HG02938 (cell line): ENCODE measurements around the gene PHF5A.
A peak's percentile ranks its signal among the peaks of the same experiment; 100 is the strongest.
"Not testable (repeated sequence)": the region's sequence is repeated elsewhere in the genome, so short reads cannot be mapped to it uniquely, and the experiment has no call there.

Experiments used
- ATAC-seq: cut with Tn5 transposase; IDR thresholded peaks from one replicate; pipeline ENCODE4 v1.9.1; 2021; ENCODE audit warnings: mild to moderate bottlenecking, moderate library complexity; ENCODE audit not compliant: unreplicated experiment

PHF5A gene

GRCh38 chr22:41448189-41448808 is 20.2 kb downstream of the PHF5A start:
- peak; percentile 52 for ATAC-seq

DNA sequence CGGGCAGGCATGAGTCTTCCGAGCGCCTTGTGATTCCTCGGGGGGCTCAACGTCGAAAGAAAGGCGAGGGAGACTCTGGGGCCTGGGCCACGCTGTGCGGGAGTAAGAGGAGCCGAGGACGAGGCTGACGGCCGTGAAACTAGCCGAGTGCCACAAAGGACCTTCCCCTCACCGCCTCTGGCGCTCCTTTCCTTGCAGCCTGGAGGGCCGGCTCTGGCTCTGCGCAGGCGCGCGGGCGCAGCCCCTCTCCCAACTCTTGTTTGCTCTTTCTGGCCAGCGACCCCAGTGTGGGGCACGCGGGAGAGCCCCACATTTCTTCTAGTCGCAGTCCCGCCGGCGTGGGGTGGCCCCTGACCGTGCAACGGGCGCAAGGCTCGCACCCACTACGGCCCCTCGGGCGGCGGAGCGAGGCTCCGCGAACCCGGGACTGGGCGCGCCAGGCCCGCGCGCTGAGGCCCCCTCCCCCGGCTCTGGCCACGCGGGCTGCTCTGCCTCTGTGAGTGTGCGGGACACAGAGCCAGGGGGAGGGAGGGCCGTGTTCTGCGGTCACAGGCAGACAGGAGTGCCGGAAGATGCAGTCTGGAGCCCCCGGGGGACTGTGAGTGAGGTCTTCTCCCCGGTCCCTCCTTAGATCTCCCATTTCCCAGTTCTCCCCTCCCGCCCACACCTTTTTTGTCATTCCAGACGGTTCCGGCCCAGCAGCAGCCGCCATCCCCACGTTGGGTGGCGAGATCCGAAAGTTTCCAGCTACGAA is 20.9 kb downstream of the PHF5A start:
- no peak for ATAC-seq

DNA sequence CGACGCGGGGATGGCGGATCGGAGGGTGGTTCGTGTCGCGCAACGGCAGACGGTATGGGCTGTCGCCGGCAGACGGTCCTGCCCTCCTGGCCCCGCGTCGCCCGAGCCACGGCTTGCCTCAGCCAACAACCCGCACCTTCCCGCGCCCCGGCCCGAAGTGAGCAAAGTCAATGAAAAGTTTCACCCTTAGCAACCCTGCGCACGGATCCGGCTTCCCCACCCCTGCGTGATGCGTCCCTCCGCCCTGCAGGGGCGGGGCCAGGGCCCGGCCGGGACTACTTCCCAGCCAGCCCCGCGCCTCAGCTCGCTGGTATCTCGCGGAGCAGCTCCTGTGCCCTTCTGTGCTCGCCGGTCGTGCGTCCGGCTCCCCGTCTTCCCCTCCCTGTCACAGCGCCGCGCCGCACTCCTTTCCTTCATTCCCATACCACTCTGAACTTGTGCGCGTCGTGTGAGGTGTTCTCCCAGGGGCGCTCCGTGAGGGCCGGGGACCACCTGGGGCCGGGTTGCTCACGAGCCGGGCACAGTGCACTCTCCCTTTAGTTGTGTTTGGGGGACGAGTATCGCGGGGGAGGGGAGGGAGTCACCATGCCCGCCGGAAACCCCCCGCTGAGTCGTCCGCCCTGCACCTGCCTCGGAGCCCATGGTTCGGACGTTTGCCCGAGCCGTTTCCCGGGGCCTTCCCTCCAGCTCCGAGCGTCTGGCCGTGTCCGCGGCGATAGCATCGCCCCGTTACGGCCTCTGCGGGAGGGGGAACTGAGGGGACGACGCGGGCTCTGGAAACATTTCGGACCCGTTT is 21.7 kb downstream of the PHF5A start, which contains the start of gene TOB2:
Gene TOB2 (minus strand): TSS at position 163 of the 796 bp plus-strand sequence. CDS start 9,456 bp downstream, outside the sequence.
- ATAC-seq: peak; percentile 29

- no peak for ATAC-seq
These were observed 22.4 kb downstream of the PHF5A start for GRCh38 chr22:41446057-41446501.

GRCh38 chr22:41445129-41446056 is 23.1 kb downstream of the PHF5A start:
- no peak for ATAC-seq

- ATAC-seq: peak; percentile 48
These were observed 23.9 kb downstream of the PHF5A start for GRCh38 chr22:41444360-41445128.

DNA sequence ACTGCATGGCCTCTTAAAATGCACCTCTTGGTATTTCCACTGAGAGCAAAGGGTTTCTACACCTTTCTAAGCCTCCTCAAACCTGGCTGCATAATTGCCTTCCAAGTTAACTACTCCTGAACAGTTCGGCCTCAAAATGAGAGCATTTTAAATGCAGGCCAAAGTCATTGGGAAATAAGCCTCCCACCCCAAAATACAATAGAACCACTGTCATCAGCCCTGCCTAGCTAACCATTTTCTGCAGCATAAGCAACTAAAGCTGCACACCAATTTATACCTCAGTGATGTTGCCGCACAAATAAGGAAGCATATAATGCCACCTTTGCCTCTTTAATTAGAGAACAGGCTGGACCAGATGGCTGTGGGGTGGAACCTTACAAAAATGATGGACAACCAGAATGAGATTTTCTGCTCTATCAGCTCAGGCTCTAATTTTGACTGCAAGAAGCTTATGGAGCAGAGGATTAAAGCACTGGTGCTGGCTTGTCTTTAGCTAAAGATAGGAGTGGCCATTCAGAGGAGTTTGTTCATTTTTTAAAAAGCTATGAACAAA is 26.2 kb downstream of the PHF5A start:
- no peak for ATAC-seq

- ATAC-seq: not testable (repeated sequence)
These were observed 28.0 kb downstream of the PHF5A start for GRCh38 chr22:41440511-41440910.

DNA sequence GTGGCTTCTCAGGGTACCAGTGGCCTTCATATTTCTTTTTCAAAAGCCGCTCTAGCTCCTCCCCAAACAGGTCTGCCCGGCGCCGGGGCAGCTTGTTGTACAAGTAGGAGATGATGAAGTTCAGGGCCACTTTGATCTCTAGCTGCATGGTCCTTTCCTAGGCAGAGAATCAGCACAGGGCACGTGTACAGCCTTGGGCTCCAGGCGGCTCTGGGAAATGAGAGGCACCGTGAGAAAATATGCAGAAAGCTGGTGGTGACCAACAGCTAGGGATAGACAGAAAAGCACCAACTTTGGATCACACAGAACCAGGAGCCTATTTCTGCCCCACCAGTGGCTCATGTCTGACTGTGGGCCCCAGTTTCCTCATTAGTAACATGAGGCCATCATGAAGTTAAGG is 31.3 kb downstream of the PHF5A start:
- ATAC-seq: no peak

DNA sequence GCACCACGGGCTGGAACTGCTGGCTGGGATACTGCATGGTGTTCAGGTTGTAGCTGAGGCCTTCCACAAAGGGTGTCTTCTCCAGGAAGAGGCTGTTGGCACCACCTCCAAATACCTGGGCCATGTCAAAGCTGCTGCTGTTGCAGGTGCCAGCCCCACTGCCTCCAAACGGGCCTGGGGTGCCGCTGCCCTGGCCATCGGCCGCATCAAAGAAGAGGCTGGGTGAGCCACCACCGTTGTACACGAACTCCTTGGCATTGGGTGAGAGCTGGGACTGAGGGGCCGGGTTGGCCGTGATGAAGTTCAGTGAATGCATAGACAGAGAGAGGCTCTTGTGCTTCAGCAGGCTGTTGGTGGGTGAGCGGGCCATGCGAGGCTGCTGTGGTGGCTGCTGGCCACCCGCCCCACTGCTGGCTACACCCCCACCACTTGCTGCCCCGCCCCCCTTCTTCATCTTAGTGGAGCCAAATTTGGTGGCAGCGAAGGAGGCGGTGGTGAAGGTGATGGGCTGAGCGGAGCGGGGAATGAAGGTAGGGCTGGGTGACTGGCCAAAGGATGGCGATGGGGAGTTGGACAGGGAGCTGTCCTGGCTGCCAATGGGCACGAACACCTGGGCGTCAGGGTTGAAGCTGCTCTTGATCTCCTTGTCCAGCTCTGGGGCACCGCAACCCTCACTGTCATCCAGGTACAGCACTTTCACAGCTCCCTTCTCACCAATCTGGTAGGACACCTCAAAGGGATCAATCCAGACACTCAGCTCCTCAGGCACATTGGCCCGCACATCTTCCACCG is 32.0 kb downstream of the PHF5A start:
- ATAC-seq: no peak

DNA sequence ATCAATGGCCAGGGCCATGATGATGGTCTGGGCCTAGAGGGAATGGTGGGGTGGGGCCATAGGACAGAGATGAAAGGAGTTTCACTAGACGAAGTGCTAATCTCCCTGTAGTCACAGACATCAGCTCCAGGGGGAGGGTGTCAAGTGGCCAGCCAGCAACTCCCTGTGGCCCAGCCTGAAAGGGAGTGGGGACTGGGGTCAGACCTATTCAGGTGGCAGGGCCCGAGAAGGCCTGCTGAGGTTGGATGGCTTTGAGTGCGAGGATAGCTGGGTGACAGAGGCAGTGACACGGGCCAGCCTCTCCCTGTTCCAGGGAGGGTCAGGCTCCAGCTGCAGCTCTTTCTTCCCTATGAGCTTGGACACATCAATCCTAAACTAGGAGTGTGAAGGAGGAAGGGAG is 32.9 kb downstream of the PHF5A start:
- no peak for ATAC-seq

GRCh38 chr22:41434361-41435003 is 34.0 kb downstream of the PHF5A start:
- ATAC-seq: not testable (repeated sequence)

- ATAC-seq: not testable (repeated sequence)
These were observed 35.0 kb downstream of the PHF5A start for GRCh38 chr22:41433480-41433879.

- no peak for ATAC-seq
These were observed 36.8 kb downstream of the PHF5A start for GRCh38 chr22:41431656-41432055.

- no peak for ATAC-seq
These were observed 38.5 kb downstream of the PHF5A start for GRCh38 chr22:41429951-41430332.

DNA sequence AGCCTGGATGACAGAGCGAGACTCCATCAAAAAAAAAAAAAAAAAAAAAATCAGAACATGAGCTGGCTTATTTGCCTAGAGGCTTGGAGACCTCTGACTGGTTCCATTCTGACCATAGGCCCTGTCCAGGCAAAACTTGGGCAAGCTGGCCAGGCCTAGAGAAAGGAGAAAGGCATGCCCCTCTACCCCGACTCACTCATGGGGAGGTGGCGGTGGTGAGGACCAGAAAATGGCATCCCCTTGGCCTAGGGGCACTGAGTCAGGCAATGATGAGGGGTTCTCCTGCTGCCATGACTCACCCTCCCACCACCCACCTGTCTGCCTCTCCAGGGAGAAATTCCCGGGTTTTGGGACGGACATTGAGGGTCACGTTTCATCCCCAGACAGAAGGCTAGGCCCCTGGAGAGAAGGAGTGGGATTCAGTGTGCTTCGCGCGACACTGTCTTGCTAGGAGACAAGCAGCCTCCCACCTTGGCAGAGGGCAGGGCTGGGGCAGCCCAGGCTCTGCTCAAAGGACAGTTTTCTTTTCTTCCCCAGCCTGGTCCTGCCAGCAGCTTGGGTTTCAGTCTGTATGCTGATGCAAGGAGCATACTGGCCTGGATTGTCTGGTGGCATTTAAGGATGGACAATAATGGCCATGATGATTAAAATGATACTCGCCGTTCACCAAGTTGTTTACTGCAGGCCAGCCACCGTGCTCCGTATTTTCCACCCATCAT is 39.1 kb downstream of the PHF5A start:
- no peak for ATAC-seq

DNA sequence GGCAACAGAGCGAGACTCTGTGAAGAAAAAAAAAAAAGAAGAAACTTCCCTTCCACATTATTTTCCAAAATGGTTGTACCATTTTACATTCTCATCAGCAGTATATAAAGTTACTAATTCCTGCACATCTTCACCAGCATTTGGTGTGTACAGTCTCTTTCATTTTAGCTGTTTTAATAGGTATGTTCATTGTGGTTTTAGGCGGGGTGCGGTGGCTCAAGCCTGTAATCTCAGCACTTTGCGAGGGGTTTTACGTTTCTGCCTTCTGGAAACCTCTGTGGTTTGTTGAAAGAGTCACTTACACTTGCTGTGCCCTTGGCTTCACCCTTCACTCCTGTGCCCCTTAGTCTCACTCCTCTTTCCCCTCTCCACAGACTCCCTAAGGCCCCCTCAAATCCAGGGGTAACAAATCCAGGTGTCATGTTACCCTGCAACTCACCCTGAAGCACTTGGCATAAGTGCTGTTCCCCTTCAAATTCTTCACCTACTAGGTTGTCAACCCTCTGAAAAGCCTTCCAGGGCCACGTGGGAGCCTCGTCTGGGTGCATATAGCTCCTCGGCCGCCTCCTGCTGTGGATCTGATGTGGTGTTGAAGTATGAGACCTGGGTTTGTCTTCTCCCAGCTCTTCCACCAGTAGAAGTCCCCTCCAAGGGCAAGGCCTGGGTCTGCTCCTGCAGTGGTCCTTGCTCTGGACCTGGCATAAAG is 42.7 kb downstream of the PHF5A start:
- no peak for ATAC-seq
